Ovary (tissue), 3 donors: ENCODE data around the gene BTN1A1.

ENCODE experiments used
- CTCF ChIP-seq, 3 donors: fragments of 450-650 bp in 2 of 3; fragments of 200-600 bp in 1 of 3; IDR thresholded peaks; one replicate each; pipeline versions ENCODE4 v1.5.1 to v1.8.0; 2016 to 2022; ENCODE audit warnings: antibody characterized with exemption in 3 of 3, mild to moderate bottlenecking in 1 of 3
- EP300 ChIP-seq: sonication (generic); formaldehyde crosslinking; IDR thresholded peaks from one replicate; pipeline ENCODE4 v1.6.1; 2017; ENCODE audit warnings: antibody characterized with exemption
- POLR2A ChIP-seq: fragments of 450-650 bp; IDR thresholded peaks from one replicate; pipeline ENCODE4 v1.6.1; 2017; ENCODE audit warnings: antibody characterized with exemption, mild to moderate bottlenecking, moderate library complexity
- donor health status: DM: no; HTN: no; CAD: no.

DNA sequence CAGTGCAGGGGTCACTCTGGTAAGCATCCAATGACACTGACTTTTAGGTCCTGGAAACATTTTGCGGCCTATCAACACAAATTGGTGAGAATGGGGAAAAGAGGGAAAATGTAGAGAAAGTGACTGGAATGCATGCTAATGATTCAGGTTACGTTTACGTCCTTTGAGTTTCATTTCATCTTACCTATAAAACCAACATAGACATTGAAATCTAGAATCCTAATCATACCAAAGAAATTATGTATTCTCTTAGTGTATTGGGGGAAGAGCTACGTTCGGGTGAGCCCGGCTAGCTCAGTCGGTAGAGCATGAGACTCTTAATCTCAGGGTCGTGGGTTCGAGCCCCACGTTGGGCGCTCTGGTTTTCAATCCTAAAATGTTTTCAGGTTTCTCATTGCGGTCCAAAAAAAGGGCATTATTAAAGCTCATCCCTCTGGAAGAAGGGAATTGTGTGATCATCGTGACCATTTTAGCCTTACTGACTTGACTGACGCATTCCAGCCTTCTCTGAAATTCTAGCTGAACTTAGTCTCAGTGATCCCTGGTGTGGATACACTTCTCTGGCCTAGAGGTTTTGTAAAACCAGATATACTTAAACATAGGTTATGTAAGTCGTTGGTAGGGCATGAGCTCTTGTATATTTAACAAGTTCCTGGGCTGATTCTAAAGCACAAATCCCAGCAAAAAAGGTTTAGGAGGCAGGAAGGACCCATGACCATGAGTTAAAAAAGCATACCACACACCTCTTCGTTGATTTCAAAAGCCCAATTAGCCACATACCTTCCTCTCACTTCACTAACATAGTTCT, 56.4 kb downstream of the BTN1A1 start:
- TF ChIP-seq CTCF (IDR thresholded peaks at IDR 0.05) (no peak), POLR2A (no peak), EP300 (no peak)
